Activated CD4-positive, alpha-beta T cell treated with anti-CD3 and anti-CD28 coated beads, Interleukin-2, amount 50 U/mL, for 4 hours (primary cell): ENCODE data around the gene SIRPB2.

Experiments
- DNase-seq, 2 experiments: peaks; one replicate each; pipeline ENCODE4 v3.0.0-alpha.2; 2020

Gene SIRPB2

DNA sequence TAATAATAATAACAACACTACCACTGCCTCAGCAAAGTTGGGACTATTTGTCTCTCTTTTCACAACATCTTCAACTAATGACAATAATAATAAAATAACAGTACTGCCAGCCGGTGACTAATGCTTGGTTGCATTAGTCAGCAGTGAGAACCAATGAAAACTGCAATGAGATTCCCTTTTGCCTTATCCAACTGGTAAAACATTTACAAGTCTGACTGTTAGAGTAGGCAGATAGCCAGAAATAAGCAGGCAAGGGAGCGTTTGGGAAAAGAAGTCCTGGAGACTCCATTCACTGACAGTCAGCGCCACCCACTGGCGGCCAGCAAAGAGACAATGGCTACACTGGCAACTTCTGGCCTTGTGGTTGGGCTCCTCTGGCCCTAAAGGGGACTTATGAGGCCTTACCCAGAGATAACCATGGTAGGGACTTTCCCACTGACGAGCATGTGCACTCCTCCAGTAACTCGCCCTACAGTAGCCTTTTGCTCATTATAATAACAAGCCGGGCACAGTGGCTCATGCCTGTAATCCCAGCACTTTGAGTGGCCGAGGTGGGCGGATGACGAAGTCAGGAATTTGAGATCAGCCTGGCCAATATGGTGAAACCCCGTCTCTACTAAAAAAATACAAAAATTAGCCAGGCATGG is 21.2 kb downstream of the SIRPB2 start:
- no peak for DNase-seq

DNA sequence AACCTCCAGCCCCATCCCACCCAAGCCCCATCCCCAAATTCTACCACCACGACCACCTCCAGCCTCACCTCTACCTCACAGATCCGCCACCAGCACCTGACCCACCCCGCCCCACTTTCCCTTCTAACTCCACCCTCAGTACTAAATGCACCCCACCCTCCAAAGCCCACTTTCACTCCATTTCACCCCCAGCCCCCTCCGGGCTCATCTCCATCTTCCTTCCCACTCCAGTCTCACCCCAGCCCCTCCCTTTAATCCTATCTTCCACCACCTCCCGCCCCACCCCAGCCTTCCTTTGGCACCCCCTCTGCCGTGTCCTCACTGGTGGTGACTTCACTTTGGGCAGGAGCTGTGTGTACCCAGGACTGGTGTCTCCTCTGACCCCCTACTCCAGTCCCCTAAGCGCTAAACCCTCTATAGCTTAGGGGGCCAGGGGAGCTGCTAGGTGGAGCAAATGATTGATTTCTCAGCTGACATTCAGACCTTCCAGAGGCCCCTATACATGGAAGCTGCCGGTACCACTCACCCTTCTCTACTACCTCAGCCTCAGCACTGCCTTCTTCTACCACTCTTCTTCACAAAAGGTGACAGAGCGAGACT is 21.8 kb downstream of the SIRPB2 start:
- DNase-seq = no peak

- no peak for DNase-seq
Measured at GRCh38 chr20:1468117-1468624, 23.0 kb downstream of the SIRPB2 start.

GRCh38 chr20:1467355-1468116 is 23.7 kb downstream of the SIRPB2 start:
- no peak for DNase-seq

DNA sequence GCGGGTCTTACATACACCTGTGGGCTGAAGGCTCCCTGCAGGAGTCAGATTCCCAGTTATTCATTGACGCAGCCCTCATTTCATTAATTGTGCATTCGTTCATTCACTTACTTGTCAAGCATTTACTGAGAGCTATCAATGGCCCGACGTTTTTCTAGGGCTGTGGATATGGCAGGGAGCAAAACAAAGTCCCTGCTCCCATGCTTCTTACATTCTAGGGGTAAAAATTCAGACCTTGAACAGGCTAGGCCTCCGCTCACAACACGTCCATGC is 24.2 kb downstream of the SIRPB2 start:
- DNase-seq = no peak

- peak; percentile 96 for DNase-seq
Measured at GRCh38 chr20:1466211-1467081, 24.8 kb downstream of the SIRPB2 start, which contains the start of gene NSFL1C. Gene NSFL1C, minus strand, starts transcription at chr20:1466849. Its CDS starts 25 bp downstream, at chr20:1466824.

GRCh38 chr20:1465470-1466210 is 25.6 kb downstream of the SIRPB2 start:
- DNase-seq = no peak

DNA sequence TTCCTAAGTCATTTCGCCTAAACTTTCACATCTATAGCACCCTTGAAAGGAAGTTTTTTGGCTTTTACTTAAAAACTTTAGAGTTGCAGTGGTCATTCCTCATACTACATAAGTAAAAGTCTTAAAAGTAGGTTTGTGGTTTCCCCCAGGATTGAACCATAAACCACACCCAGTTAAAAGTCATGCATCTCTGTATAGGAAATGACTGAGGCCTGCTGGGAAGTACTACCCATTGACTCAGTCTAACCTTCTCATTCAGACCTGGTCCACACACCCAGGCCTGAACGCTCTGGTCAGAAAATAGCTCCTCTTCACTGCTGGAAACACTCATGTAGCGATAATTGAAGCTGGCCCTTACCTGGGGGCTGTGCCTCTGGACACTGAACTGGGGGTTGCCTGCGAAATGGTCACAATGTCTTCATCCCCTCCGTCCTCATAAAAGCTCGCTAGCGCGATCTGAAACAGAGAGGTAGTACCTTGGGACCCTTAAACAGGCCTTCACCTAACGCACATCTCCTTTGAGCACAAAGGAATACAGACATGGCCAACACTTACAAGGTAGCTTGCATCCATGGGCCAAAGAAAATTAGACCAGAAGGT is 27.1 kb downstream of the SIRPB2 start:
- DNase-seq = no peak

DNA sequence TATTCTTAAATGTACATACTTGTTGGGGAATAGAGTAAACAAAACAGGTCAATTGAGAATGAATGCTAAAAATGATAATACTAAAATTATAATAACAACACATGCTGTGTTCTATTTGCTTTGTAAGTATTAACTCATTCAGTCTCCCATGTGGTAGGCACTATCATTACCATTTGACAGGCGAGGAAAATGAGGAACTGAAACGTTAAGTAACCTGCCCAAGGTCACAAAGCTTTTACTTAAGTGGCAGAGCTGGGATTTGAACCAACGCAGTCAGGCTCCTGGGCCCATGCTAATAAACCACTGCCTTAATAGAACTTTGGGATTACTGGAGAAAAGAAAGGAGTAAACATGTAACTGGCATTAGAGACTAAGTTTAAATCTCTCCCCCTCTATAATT is 28.4 kb downstream of the SIRPB2 start:
- DNase-seq = no peak

DNA sequence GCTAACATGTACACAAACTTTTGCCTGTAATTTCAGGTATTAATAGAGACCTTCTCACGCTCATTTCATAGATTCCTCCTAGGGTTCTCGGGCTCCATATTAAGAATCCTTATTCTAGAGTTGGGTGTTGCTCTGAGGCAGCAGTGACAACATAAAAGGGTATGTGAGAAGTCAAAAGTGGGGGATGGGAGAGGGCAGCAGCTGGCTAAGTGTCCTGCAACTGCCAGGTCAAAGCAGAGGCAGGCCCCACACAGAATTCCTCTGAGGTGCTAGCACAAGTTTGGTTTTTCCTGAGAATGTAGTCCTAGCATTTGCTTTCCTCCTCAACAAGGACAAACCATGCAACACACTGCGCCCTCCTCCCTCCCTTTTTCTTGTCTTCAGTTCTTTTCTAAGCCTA is 29.2 kb downstream of the SIRPB2 start:
- no peak for DNase-seq

DNA sequence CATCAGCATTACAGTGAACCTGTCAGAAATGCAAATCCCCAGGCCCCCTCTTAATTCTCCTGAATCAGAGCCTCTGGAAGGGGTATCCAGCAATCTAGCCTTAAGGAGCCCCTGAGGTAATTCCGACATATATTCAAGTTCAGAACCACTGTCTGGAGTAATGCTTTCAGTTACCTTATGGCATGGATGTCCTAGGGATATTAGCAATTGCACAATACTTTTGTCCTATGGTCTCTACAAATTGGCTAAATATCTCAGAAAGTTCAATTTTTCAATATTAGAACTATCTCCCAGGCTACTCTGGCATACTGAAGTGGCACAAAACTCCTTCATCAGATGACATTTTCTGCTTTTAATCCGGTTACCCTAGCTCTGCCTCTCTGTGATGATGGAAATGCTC is 30.9 kb downstream of the SIRPB2 start:
- DNase-seq = no peak

DNA sequence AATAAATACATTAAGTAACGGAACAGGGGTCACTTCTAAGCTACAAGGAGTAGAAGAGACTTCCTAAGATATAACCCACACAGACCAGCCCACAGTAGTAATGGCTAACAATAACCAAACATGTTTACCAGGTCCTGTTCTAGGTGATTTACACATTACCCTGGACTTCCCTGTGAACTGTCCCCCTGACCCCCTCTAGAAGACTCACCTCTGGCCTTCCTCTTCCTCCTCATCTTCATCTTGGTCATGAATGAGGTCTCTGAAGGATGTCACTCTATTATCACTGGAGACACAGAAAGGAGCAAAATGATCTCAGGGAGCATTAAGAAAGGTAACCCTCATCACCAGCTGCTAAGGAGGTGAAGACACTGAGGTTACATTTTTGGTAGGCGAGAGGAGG is 33.2 kb downstream of the SIRPB2 start:
- DNase-seq = no peak

DNA sequence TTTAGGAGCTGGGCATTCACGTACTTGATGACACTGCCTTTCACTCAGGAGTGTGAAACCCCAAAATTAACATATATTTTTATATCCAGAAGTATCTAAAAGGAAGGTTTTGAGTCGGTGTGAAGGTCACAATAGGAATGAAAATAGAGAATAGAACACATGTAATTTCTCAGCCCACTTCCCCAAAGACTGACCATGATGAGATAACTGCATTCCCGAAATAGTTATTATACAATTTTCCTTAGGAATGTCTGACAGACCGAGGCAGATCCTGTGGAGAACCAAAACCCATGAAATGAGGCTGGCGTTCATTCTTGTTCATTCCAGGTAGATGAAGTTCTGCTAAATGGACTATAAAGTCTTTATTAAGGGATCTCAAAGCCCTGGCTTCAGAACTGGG is 34.9 kb downstream of the SIRPB2 start:
- DNase-seq = no peak

DNA sequence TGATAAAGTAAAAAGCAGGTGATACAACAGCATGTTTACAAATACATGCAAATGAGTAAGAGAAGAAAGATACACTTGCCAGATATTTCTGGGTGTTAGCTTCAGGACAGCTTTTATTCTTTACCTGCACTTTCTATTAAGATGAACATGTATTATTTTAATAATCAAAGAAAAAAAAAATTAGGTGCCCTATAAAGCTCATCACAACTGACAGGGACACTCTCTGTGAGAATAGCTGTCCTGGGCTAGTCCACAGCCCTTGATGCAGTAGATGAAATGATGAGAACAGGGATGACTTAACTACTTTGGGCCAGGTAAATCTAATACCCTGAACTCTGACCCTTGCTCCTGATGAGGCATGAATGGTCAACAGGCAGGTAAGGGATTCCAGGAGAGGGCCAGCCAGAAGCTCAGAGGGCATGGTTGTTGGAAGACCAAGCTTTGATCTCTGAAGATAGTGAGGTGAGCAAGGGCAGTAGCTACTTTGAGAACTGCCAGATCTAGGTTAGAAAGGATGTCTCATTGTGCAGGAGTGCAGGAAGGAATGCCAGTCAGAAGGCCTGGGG is 40.2 kb downstream of the SIRPB2 start:
- no peak for DNase-seq

DNA sequence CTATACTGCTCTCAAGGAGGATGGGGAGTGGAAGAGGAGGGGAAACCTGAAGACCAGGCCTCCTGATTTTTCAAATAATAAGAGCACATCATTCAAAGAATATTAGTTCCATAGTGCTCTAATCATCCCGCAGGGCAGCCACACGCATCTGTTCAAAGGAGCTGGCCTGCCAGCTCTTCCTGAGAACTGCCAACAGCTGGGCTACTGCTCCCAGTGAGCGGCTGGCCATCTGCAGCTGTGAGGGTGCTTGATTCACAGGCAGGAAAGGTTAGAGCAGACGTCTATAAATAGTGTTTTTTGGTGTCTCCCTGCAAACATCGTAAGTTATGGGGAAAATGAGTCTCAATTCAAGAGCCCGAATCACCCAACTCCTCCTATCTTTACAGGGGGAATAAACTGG is 41.9 kb downstream of the SIRPB2 start:
- DNase-seq = no peak

DNA sequence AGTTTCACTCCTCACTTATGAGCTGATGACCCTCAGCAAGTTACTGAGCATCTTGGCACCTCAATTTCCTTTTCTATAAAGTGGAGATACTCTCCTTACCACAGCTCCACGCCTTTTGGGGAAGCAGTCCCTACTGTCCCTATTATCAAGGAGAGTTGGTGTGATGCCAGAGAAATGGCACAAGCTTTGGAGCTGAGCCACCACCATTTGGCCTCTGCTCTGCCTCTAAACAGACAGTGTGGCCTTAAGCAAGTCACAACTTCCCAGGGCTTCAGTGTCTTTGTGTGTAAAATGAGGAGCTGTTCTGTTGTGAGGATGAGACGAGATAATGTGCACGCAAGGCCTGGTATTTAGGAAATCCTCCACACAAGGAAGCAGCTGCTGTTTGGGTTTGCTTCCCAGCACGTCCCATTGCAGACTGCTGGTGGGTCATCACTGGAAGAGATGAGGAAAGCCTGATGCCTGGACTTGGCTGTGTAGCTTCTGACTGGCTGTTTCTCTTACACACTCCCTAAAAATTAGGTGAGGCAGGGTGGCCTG is 43.1 kb downstream of the SIRPB2 start:
- no peak for DNase-seq

GRCh38 chr20:1446536-1446935 is 44.7 kb downstream of the SIRPB2 start:
- no peak for DNase-seq

- DNase-seq = no peak
Measured at GRCh38 chr20:1443085-1443484, 48.1 kb downstream of the SIRPB2 start.

DNA sequence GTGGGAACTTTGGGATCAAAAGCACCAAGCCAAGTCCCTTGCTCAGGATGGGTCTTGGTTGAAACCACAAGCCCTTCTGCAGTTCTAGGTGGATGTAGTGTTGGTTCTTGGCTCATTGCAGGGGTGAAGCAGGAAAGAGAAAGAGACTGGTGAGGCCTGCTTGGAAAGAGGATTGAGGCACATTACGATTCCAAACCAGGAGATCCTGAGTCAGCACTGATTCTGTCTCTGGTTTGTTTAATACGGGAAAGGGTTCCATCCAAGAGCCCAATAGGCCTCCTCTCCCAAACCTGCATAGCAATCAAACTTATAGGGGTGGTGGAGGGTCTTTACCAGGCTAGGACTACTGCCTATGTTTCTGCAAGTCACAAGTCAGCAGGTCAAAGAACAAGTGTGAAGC is 48.9 kb downstream of the SIRPB2 start:
- no peak for DNase-seq

- no peak for DNase-seq
Measured at GRCh38 chr20:1441133-1441532, 50.1 kb downstream of the SIRPB2 start.

- peak in 1 of 2 experiments; percentile 11 for DNase-seq
Measured at GRCh38 chr20:1440024-1440423, 51.2 kb downstream of the SIRPB2 start.
